ENCODE results near the gene IGSF3. TPM values are rescaled to one million over a fixed set of nuclear protein-coding genes. Genes with fewer than 3 reads are reported as not detected.

IGSF3 gene
- total and polyA plus RNA-seq, 5 experiments from 2014 or later = 0.05 to 0.13 TPM; not detected in 3

- POLR2A ChIA-PET = interaction anchor here (0.7 kb wide), 1 partner anchor 54 kb away, joined by 4 read pairs; no protein-coding TSS in a partner anchor
- Mint-ChIP-seq H3K27ac (no peak overlapping the region), H3K4me1 (no peaks in the 10 kb centered on the region), H3K36me3 (no peaks in the 10 kb centered on the region), H3K9me3 (no peaks in the 10 kb centered on the region), H3K27me3 (no peaks in the 10 kb centered on the region), H3K4me3 (no peak overlapping the region)
- DNase-seq = no peak
- ATAC-seq = no peak
Measured at GRCh38 chr1:116580446-116581322, 86.8 kb downstream of the IGSF3 start.

- Mint-ChIP-seq H3K4me1 (peaks cover 0 to 4% (median 4%) of the 10 kb centered on the region in 4 donors), H3K27me3 (peaks cover 0 to 1% (median 0%) of the 10 kb centered on the region in 5 donors), H3K4me3 (no peak overlapping the region), H3K9me3 (no peaks in the 10 kb centered on the region), H3K36me3 (no peaks in the 10 kb centered on the region), H3K27ac (no peak overlapping the region)
- DNase-seq (no peak), ATAC-seq (no peak)
- POLR2A ChIA-PET = interaction anchor here (0.7 kb wide), 1 partner anchor 548 kb away, joined by 3 read pairs; no protein-coding TSS in a partner anchor
Measured at GRCh38 chr1:116579259-116579875, 88.2 kb downstream of the IGSF3 start.

- peaks cover 0 to 1% (median 0%) of the 10 kb centered on the region in 5 donors for H3K27me3 Mint-ChIP-seq
Measured at GRCh38 chr1:116578581-116578980, 89.0 kb downstream of the IGSF3 start.

GRCh38 chr1:116577759-116578314 is 89.7 kb downstream of the IGSF3 start:
- DNase-seq = no peak
- Mint-ChIP-seq H3K27me3 (peaks cover 0 to 1% (median 0%) of the 10 kb centered on the region in 5 donors), H3K9me3 (no peaks in the 10 kb centered on the region), H3K4me3 (no peak overlapping the region), H3K4me1 (peaks cover 0 to 6% (median 4%) of the 10 kb centered on the region in 4 donors), H3K36me3 (no peaks in the 10 kb centered on the region), H3K27ac (no peak overlapping the region)
- ATAC-seq = no peak
- POLR2A ChIA-PET = no interaction called here

More at GRCh38 chr1:116578581-116578980, 89.0 kb downstream of the IGSF3 start:
- Mint-ChIP-seq H3K27ac (no peak overlapping the region), H3K9me3 (no peaks in the 10 kb centered on the region), H3K36me3 (no peaks in the 10 kb centered on the region), H3K4me3 (no peak overlapping the region), H3K4me1 (peaks cover 0 to 6% (median 4%) of the 10 kb centered on the region in 4 donors)
- DNase-seq (no peak), ATAC-seq (no peak)
- POLR2A ChIA-PET = interaction anchor here (0.7 kb wide), 1 partner anchor 549 kb away, joined by 3 read pairs; no protein-coding TSS in a partner anchor

- H3K27ac Mint-ChIP-seq = no peak overlapping the region
- DNase-seq = peak in 9 of 10 donors; percentile 16 to 62 (median 43)
- no peaks in the 10 kb centered on the region for H3K36me3 Mint-ChIP-seq
- no peak for ATAC-seq
- peaks cover 0 to 9% (median 0%) of the 10 kb centered on the region in 5 donors for H3K27me3 Mint-ChIP-seq
- POLR2A ChIA-PET = no interaction called here
- H3K4me1 Mint-ChIP-seq = peaks cover 7 to 22% (median 17%) of the 10 kb centered on the region in 4 donors
- H3K9me3 Mint-ChIP-seq = no peaks in the 10 kb centered on the region
- H3K4me3 Mint-ChIP-seq = no peak overlapping the region
Measured at GRCh38 chr1:116574581-116575291, 92.8 kb downstream of the IGSF3 start.

- ATAC-seq = no peak
- H3K9me3 Mint-ChIP-seq = no peaks in the 10 kb centered on the region
- peaks cover 8 to 34% (median 26%) of the 10 kb centered on the region in 4 donors for H3K4me1 Mint-ChIP-seq
- no peak overlapping the region for H3K4me3 Mint-ChIP-seq
- POLR2A ChIA-PET = interaction anchor here (1.1 kb wide), 1 partner anchor 487 kb away, joined by 4 read pairs; the partner anchor contains the start of gene TTF2
- peaks cover 0 to 9% (median 0%) of the 10 kb centered on the region in 5 donors for H3K27me3 Mint-ChIP-seq
- H3K36me3 Mint-ChIP-seq = no peaks in the 10 kb centered on the region
- H3K27ac Mint-ChIP-seq = peak overlapping the region in 1 of 10 donors; percentile 41
- DNase-seq = no peak
Measured at GRCh38 chr1:116573431-116574095, 94.0 kb downstream of the IGSF3 start.

GRCh38 chr1:116572771-116573430 is 94.6 kb downstream of the IGSF3 start:
- ATAC-seq (no peak), DNase-seq (no peak)
- peak overlapping the region in 1 of 10 donors; percentile 84 for H3K27ac Mint-ChIP-seq
- H3K9me3 Mint-ChIP-seq = no peaks in the 10 kb centered on the region
- no peaks in the 10 kb centered on the region for H3K36me3 Mint-ChIP-seq
- H3K4me3 Mint-ChIP-seq = peak overlapping the region in 3 of 10 donors; percentile 38 to 92 (median 62)
- POLR2A ChIA-PET = interaction anchor here (1.1 kb wide), 1 partner anchor 487 kb away, joined by 4 read pairs; the partner anchor contains the start of gene TTF2
- H3K27me3 Mint-ChIP-seq = peaks cover 0 to 9% (median 0%) of the 10 kb centered on the region in 5 donors
- H3K4me1 Mint-ChIP-seq = peaks cover 8 to 39% (median 31%) of the 10 kb centered on the region in 4 donors

GRCh38 chr1:116572099-116572498 is 95.4 kb downstream of the IGSF3 start:
- Mint-ChIP-seq H3K27me3 (peaks cover 0 to 9% (median 0%) of the 10 kb centered on the region in 5 donors), H3K36me3 (no peaks in the 10 kb centered on the region), H3K27ac (peak overlapping the region in 7 of 10 donors; percentile 7 to 84 (median 64)), H3K4me3 (peak overlapping the region; percentile 82 to 93 (median 88)), H3K4me1 (peaks cover 8 to 40% (median 34%) of the 10 kb centered on the region in 4 donors), H3K9me3 (no peaks in the 10 kb centered on the region)
- POLR2A ChIA-PET = no interaction called here
- ATAC-seq (no peak), DNase-seq (no peak)

GRCh38 chr1:116571215-116571919 is 96.2 kb downstream of the IGSF3 start:
- no peaks in the 10 kb centered on the region for H3K36me3 Mint-ChIP-seq
- peak overlapping the region; percentile 82 to 93 (median 88) for H3K4me3 Mint-ChIP-seq
- ATAC-seq (no peak), DNase-seq (peak in 1 of 10 donors; percentile 2)
- peak overlapping the region; percentile 44 to 87 (median 74) for H3K27ac Mint-ChIP-seq
- peaks cover 0 to 9% (median 0%) of the 10 kb centered on the region in 5 donors for H3K27me3 Mint-ChIP-seq
- peaks cover 10 to 44% (median 34%) of the 10 kb centered on the region in 4 donors for H3K4me1 Mint-ChIP-seq
- POLR2A ChIA-PET = no interaction called here
- no peaks in the 10 kb centered on the region for H3K9me3 Mint-ChIP-seq

- Mint-ChIP-seq H3K36me3 (no peaks in the 10 kb centered on the region), H3K4me3 (peak within 1 kb of the TSS; percentile 82 to 93 (median 88)), H3K9me3 (no peaks in the 10 kb centered on the region), H3K27ac (peak within 1 kb of the TSS; percentile 46 to 92 (median 84)), H3K27me3 (peaks cover 0 to 9% (median 0%) of the 10 kb centered on the region in 5 donors), H3K4me1 (peaks cover 12 to 48% (median 34%) of the 10 kb centered on the region in 4 donors)
- DNase-seq (peak; percentile 50 to 78 (median 66)), ATAC-seq (peak; percentile 85 to 88)
- POLR2A ChIA-PET = no interaction called here
Measured at GRCh38 chr1:116570358-116571214, 96.9 kb downstream of the IGSF3 start, which contains the start of gene CD58. TSS of gene CD58 (minus strand) at chr1:116571026. CDS start at chr1:116570972, 54 bp downstream.
